OCI-LY1 (cell line): ENCODE measurements around the gene POLR3E.

Source experiments
- H2AFZ ChIP-seq: fragments of 200-600 bp; sonication (generic), shearing (Covaris generic); 2 replicates; pipeline ENCODE4 v1.6.0; 2014; ENCODE audit warnings: antibody characterized with exemption, mild to moderate bottlenecking, low read length
- H3F3A ChIP-seq: fragments of 200-600 bp; sonication (generic), shearing (Covaris generic); 2 replicates; pipeline ENCODE4 v1.6.0; 2014; ENCODE audit warnings: mild to moderate bottlenecking, antibody characterized with exemption, low read length, moderate library complexity; ENCODE audit not compliant: insufficient read depth
- H3K27ac ChIP-seq: fragments of 200-600 bp; sonication (generic); 2 replicates; pipeline ENCODE4 v1.5.1; 2014; ENCODE audit warnings: low read length, mixed run types, mild to moderate bottlenecking, low read depth; ENCODE audit not compliant: poor library complexity, severe bottlenecking
- H3K27me3 ChIP-seq: fragments of 200-600 bp; sonication (generic); 2 replicates; pipeline ENCODE4 v1.6.0; 2014; ENCODE audit warnings: antibody characterized with exemption, mild to moderate bottlenecking, low read length, moderate library complexity; ENCODE audit not compliant: insufficient read depth
- H3K36me3 ChIP-seq: fragments of 200-600 bp; sonication (generic); 2 replicates; pipeline ENCODE4 v1.6.1; 2014; ENCODE audit warnings: mild to moderate bottlenecking, antibody characterized with exemption, low read length, moderate library complexity, mixed read lengths; ENCODE audit not compliant: insufficient read depth
- H3K4me1 ChIP-seq: fragments of 200-600 bp; sonication (generic); 2 replicates; pipeline ENCODE4 v1.5.1; 2014; ENCODE audit warnings: mild to moderate bottlenecking, low read length, moderate library complexity; ENCODE audit not compliant: insufficient read depth, severe bottlenecking
- H3K4me2 ChIP-seq: fragments of 200-600 bp; sonication (generic), shearing (Covaris generic); 2 replicates; pipeline ENCODE4 v1.6.1; 2014; ENCODE audit warnings: low read length
- H3K4me3 ChIP-seq: fragments of 200-600 bp; sonication (generic); 2 replicates; pipeline ENCODE4 v1.5.1; 2014; ENCODE audit warnings: low read length, low read depth, mild to moderate bottlenecking, mixed read lengths; ENCODE audit not compliant: poor library complexity, severe bottlenecking
- H3K79me2 ChIP-seq: fragments of 200-600 bp; shearing (Covaris generic); 2 replicates; pipeline ENCODE4 v1.6.1; 2016; ENCODE audit warnings: mixed run types, low read length, mixed read lengths; ENCODE audit not compliant: insufficient read depth
- H3K9ac ChIP-seq: fragments of 200-600 bp; sonication (generic), shearing (Covaris generic); 2 replicates; pipeline ENCODE4 v1.6.1; 2014; ENCODE audit warnings: mild to moderate bottlenecking, low read length, mixed read lengths
- H3K9me2 ChIP-seq: fragments of 200-600 bp; sonication (generic), shearing (Covaris generic); 2 replicates; pipeline ENCODE4 v1.6.1; 2014; ENCODE audit warnings: low read depth, mild to moderate bottlenecking, low read length, mixed read lengths
- H3K9me3 ChIP-seq: fragments of 200-600 bp; shearing (Covaris generic); 2 replicates; pipeline ENCODE4 v1.6.1; 2014; ENCODE audit warnings: low read length, mixed read lengths
- H4K20me1 ChIP-seq: fragments of 200-600 bp; sonication (generic), shearing (Covaris generic); 2 replicates; pipeline ENCODE4 v1.6.0; 2016; ENCODE audit warnings: mild to moderate bottlenecking, low read length; ENCODE audit not compliant: insufficient read depth
- CTCF ChIP-seq: fragments of 200-600 bp; sonication (generic), shearing (Covaris generic); IDR thresholded peaks from 2 replicates; pipeline ENCODE4 v1.5.1; 2017; ENCODE audit warnings: mild to moderate bottlenecking, antibody characterized with exemption, low read length, moderate library complexity, mixed read lengths
- EZH2 ChIP-seq: fragments of 200-600 bp; sonication (generic), shearing (Covaris generic); IDR thresholded peaks from 2 replicates; pipeline ENCODE4 v1.8.0; 2017; ENCODE audit warnings: borderline replicate concordance, mixed run types, mild to moderate bottlenecking, antibody characterized with exemption, low read length, moderate library complexity, mixed read lengths

Gene POLR3E

GRCh38 chr16:22317625-22318024, 20.4 kb downstream of the POLR3E start:
- Histone ChIP-seq H2AFZ (no peak overlapping the region), H3K79me2 (no peaks in the 10 kb centered on the region), H3K4me3 (no peak overlapping the region), H3K9me2 (no peaks in the 10 kb centered on the region), H3K9ac (no peak overlapping the region), H3K4me1 (no peaks in the 10 kb centered on the region), H3K4me2 (no peak overlapping the region), H4K20me1 (no peaks in the 10 kb centered on the region), H3K36me3 (peaks cover 84% of the 10 kb centered on the region), H3K27me3 (no peaks in the 10 kb centered on the region), H3K9me3 (no peaks in the 10 kb centered on the region), H3K27ac (no peak overlapping the region), H3F3A (no peaks in the 10 kb centered on the region)
- TF ChIP-seq CTCF (no peak), EZH2 (no peak)

- Histone ChIP-seq H3K9ac (no peak overlapping the region), H3F3A (no peaks in the 10 kb centered on the region), H3K36me3 (peaks cover 87% of the 10 kb centered on the region), H4K20me1 (no peaks in the 10 kb centered on the region), H3K27ac (no peak overlapping the region), H3K4me2 (no peak overlapping the region), H3K27me3 (no peaks in the 10 kb centered on the region), H3K79me2 (no peaks in the 10 kb centered on the region), H3K4me3 (no peak overlapping the region), H3K9me3 (no peaks in the 10 kb centered on the region), H3K4me1 (no peaks in the 10 kb centered on the region), H3K9me2 (no peaks in the 10 kb centered on the region), H2AFZ (no peak overlapping the region)
- peak; percentile 59 for TF ChIP-seq CTCF
- TF ChIP-seq EZH2 = no peak
Observed at GRCh38 chr16:22318690-22319358, 21.6 kb downstream of the POLR3E start.

DNA sequence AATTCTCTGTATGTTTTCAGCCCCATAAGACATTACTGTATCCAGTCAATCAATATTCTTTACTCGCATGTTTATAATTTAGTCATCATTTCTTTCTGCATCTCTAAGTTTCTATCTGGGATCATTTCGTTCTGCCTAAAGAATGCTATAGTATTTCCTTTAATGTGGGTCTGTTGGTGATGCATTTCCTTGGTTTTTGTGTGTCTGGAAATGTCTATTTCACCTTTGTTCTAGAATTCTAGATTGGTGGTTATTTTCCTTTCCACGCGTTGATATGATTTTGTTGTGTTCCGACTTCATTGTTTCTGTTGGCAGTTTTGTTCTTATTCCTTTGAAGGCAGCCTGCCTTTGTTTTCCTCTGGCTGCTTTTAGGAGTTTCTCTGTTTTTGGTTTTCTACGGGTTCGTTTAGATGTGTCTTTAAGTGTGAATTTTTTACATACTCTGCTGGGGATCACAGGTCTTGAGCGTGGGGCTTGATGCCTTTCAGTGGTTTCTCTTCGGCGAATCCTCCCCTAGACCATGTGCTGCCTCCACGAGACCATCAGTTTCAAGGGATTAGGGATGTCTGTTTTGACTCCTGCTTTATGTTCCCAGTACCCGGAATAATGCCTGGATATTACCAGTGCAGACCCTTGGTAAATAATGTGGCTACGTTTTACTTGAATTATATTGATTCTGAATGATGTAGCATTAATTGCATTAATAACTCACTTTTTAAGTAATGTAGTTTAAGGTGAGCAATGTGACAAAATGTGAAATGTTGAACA, 23.5 kb downstream of the POLR3E start:
- Histone ChIP-seq H3K27ac (no peak overlapping the region), H3K27me3 (no peaks in the 10 kb centered on the region), H3K9me2 (no peaks in the 10 kb centered on the region), H3K4me3 (no peak overlapping the region), H4K20me1 (no peaks in the 10 kb centered on the region), H3K4me1 (no peaks in the 10 kb centered on the region), H3K9me3 (no peaks in the 10 kb centered on the region), H3K36me3 (peaks cover 87% of the 10 kb centered on the region), H3F3A (no peaks in the 10 kb centered on the region), H2AFZ (no peak overlapping the region), H3K4me2 (no peak overlapping the region), H3K79me2 (no peaks in the 10 kb centered on the region), H3K9ac (no peak overlapping the region)
- no peak for TF ChIP-seq EZH2
- TF ChIP-seq CTCF = no peak
